GM21737 (cell line): ENCODE measurements around the gene PIP5K1A.

Experiments used
- ATAC-seq: cut with Tn5 transposase; IDR thresholded peaks from one replicate; pipeline ENCODE4 v1.9.1; 2021; ENCODE audit warnings: mild to moderate bottlenecking, moderate library complexity; ENCODE audit not compliant: unreplicated experiment

Gene PIP5K1A

DNA sequence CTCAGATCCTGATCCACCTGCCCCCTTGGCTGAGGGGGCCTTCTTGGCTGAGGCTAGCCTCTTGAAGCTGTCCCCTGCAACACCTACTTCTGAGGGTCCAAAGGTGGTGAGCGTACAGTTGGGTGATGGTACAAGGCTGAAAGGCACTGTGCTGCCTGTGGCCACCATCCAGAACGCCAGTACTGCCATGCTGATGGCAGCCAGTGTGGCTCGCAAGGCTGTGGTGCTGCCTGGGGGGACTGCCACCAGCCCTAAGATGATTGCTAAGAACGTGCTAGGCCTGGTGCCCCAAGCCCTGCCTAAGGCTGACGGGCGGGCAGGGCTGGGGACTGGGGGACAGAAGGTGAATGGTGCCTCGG lies 89.0 kb downstream of the PIP5K1A start:
- no peak for ATAC-seq

DNA sequence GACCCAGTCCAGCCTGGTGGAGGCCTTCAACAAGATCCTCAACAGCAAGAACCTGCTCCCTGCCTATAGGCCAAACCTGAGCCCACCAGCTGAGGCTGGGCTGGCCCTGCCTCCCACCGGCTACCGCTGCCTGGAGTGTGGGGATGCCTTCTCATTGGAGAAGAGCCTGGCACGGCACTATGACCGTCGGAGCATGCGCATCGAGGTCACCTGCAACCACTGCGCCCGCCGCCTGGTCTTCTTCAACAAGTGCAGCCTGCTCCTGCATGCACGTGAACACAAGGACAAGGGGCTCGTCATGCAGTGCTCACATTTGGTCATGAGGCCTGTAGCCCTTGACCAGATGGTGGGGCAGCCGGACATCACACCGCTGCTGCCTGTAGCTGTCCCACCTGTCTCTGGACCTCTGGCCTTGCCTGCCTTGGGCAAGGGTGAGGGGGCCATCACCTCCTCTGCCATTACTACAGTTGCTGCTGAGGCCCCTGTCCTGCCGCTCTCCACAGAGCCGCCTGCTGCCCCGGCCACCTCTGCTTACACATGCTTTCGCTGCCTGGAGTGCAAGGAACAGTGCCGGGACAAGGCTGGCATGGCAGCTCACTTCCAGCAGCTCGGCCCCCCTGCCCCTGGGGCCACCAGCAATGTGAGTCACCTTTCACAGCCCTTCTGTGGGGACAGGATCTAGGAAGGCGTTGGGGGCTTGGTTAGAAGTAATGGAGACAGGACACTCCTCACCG lies 89.6 kb downstream of the PIP5K1A start:
- no peak for ATAC-seq

DNA sequence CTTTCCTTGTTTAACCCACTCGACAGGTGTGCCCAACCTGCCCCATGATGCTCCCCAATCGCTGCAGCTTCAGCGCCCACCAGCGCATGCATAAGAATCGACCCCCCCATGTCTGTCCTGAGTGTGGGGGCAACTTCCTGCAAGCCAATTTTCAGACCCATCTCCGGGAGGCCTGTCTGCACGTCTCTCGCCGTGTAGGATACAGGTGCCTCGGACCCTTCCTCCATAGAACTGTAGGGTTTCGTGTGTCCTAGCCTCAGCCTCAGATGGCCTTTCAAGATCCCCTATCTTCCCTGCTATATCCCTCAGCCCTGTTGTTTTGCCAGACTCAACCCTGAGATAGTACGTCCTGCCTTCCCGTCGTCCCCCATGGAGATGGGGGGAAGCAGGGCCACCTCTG lies 90.2 kb downstream of the PIP5K1A start:
- ATAC-seq, result no peak

DNA sequence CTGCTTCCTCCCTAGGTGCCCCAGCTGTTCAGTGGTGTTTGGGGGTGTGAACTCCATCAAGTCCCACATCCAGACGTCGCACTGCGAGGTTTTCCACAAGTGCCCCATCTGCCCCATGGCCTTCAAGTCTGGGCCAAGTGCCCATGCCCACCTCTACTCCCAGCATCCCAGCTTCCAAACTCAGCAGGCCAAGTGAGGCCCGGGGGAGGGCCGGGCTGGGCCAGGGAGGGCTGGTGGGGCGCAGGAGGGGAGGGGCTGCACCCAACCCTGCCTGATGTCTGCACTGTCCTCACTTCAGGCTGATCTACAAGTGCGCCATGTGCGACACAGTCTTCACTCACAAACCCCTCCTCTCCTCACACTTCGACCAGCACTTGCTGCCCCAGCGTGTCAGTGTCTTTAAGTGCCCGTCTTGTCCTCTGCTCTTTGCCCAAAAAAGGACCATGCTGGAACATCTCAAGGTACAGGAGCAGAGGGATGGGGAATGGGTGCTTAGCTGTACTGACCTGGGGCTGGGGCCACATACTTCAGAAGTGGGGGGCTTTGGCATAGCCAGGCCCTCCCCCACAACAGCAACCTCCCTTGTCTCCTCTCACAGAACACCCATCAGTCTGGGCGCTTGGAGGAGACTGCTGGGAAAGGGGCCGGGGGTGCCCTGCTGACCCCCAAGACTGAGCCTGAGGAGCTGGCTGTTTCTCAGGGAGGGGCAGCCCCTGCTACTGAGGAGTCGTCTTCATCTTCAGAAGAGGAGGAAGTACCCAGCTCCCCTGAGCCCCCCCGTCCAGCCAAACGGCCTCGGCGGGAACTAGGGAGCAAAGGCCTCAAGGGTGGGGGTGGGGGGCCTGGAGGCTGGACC lies 91.0 kb downstream of the PIP5K1A start:
- ATAC-seq, result no peak

DNA sequence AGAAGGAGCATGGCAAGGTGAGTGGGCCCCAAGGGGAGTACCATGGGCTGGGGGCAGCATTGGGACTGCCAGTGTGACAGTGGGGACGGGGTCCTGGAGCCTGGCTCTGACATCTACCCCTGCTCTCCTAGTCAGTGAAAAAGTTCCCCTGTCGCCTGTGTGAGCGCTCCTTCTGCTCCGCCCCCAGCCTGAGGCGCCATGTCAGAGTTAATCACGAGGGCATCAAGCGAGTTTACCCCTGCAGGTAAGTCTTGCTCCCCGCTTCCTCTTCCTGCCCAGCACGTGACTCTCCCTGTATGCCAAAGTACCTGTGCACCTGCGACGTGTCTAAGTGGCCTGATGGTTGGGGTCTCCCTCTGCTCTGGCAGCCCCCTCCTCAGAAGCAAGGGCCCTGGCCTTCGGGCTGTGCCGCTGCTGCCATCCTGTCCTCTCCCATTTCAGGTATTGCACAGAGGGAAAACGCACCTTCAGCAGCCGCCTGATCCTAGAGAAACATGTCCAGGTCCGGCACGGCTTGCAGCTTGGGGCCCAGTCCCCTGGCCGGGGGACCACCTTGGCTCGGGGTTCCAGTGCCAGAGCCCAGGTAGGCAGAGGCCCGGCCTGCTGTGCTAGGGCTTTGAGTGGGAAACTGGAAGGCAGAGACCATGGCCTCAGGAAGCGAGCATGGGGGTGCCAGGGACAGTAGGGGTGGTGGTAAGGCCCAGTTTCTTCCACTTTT lies 91.8 kb downstream of the PIP5K1A start:
- ATAC-seq, result no peak

DNA sequence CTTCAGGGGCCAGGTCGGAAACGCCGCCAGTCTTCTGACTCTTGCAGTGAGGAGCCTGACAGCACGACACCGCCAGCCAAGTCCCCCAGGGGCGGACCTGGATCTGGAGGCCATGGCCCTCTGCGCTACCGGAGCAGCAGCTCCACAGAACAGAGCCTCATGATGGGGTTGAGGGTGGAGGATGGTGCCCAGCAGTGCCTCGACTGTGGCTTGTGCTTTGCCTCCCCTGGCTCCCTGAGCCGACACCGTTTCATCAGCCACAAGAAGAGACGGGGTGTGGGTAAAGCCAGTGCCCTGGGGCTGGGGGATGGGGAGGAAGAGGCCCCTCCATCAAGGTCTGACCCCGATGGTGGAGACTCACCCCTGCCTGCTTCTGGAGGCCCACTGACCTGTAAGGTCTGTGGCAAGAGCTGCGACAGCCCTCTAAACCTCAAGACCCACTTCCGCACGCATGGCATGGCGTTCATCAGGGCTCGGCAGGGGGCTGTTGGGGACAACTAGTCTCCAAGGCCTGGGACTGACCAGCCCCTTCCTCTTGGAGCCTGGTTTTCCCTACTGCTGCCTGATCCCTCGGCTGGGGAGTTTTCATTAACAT lies 92.5 kb downstream of the PIP5K1A start:
- no peak for ATAC-seq

DNA sequence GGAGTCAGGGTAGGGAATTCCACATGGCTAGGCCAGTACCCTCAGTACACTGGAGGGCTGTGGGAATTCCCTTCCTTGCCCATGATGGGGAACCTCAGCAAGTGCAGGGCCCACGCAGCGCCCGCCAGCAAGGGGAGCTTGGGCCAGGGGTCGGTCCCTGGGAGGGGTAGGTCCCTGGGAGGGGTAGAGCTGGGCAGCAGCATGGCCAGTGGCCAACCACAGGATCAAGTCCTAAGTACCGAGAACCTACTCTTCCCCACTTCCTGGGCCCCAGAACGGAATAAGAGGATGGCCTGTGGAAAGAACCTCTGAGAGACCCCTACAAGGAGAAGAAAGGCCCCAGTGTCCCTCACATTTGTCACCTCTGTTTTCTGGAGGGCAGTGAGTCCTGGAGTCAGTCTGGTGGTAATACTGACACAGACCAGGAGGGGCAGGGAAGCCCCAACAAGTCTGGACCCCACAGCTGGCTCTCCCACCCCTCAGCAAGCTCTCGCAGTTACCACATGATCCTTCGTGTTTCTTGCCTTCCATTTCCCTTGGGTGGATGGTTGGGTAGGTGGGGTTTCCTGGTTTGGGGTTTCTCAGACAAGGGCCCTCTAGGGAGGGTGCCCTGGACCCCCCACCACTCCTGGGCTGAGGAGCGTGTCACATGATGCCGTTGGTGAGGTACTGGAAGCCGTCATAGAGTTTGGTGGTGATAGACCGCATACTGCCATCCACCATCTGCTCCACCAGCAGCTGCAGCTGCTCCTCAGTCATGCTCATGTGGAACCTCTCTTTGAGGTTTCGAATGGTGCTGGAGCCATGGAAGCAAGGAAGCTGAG lies 94.1 kb downstream of the PIP5K1A start:
- ATAC-seq, result no peak

DNA sequence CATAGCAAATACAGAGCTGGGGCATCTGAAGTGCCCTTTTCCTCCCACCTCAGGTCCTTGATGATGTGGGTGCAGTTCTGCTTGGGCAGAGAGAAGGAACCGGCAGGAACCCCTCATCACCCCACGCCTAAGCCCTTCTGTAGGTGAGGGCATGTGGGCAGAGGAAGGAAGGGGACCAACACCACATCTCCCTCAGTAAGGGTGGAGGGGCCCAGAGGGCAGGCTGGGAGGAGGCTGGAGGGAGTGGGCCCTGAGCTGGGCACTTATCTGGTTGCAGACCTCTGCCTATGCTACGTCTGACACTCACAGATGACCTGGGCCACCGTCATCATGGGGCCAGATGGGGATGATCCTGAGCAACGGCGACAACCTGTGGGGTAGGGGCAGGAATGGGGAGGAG lies 94.7 kb downstream of the PIP5K1A start:
- ATAC-seq, result no peak

DNA sequence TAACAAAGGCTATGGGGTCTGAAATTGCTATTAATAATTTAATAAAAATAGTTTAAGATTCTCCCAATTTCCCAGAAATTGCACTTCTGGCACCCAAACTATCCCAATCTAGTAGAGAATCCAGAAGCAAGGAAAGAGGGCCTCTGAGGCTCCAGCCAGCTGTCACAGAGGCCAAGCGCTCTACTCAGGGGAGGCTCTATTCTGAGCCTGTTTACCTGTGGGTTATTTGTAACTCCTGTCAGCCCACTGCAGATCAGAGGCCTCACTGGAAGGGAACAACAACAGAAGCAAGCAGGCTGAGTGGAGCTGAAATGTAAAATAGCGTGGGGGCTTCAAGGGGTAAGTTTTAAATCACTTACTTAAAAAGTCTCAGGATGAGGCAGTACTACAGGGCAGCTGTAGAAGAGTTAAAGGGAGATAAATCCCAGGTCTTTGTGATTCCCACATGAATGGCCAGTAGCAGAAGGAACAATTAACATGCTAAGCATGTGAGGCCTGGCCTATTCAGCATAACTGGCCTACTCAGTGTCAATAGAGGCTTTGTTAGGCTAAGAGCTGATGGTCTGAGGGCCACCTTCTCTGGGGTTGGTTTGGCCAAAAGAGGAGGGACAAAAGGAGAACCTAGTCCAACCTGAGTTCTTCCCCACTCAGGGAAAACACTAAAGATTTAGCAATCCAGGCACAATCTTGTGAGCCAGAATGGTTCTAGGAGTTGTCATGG lies 96.5 kb downstream of the PIP5K1A start:
- ATAC-seq, result no peak
